ENCODE results near the gene PIH1D1.
"Not testable (repeated sequence)": the region's sequence is repeated elsewhere in the genome, so short reads cannot be mapped to it uniquely, and the experiment has no call there.

The PIH1D1 gene

DNA sequence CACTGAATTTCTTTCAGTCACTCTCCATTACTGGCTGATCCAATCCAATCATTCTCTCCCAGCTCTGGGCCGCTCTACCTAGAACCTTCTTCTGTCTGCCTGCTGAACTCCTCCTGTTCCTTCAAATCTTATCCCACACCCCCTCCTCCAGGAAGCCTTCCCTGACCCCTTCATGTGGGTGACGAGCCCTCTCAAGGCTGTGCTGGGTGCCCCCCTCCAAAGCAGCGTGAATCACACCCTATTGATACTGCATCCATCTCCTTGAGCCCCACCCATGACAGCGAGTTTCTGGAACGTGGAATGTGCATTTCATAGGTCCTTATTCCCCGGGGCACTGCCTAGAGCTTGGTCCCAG lies 3.2 kb downstream of the PIH1D1 start:
- TF ChIP-seq, protein P1, sequence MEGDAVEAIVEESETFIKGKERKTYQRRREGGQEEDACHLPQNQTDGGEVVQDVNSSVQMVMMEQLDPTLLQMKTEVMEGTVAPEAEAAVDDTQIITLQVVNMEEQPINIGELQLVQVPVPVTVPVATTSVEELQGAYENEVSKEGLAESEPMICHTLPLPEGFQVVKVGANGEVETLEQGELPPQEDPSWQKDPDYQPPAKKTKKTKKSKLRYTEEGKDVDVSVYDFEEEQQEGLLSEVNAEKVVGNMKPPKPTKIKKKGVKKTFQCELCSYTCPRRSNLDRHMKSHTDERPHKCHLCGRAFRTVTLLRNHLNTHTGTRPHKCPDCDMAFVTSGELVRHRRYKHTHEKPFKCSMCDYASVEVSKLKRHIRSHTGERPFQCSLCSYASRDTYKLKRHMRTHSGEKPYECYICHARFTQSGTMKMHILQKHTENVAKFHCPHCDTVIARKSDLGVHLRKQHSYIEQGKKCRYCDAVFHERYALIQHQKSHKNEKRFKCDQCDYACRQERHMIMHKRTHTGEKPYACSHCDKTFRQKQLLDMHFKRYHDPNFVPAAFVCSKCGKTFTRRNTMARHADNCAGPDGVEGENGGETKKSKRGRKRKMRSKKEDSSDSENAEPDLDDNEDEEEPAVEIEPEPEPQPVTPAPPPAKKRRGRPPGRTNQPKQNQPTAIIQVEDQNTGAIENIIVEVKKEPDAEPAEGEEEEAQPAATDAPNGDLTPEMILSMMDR (IDR thresholded peaks at IDR 0.05; ENCODE audit: extremely low read depth, missing control alignments), result no peak
- DNase-seq (ENCODE audit: low spot score), result no peak

DNA sequence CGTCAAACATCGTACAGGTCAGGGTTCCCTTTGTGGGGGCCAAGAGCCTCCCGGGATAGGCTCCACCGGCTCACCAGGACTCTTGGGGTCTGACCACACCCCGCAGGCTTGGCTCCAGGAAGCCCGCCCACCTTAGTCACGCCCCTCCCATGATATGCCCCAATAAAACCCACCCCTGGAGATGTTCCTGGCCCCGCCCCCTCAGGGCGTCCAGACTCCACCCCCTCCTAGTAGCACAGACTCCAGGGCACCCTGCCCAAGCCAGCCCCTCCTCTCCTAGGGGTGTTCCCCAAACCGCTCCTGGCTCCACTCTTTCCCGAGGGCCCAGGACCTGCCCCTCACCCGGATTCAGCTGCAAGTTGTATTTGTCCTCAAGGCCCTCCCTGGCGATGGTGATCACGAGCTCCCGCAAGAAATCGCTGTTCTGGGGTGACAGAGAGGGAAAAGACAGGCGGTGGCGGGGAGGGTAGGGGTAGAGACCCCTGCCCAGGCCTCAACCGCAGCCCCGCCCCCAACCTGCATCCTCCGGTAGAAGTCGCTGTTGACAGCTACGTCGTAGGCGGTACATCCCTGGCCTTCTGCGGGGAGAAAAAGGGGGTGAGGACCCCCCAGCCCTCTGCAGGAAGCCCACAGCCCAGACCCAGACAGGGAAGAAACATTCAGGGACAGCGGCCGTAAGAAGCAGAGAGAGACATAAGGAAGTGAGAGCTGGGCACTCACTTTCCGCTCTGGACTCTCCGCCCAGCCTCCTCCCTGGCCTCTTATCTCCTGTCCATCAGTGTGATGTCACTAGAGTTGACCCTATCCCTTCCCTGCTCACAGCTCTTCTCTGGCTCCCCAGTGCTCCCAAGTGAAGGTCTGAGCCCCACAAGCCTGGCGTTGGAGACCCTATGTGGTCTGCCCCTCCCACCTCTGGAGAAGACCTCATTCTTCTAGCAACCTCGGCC lies 3.9 kb downstream of the PIH1D1 start:
- DNase-seq (ENCODE audit: low spot score), result no peak
- TF ChIP-seq, protein P1 (IDR thresholded peaks at IDR 0.05; ENCODE audit: extremely low read depth, missing control alignments), result no peak

DNA sequence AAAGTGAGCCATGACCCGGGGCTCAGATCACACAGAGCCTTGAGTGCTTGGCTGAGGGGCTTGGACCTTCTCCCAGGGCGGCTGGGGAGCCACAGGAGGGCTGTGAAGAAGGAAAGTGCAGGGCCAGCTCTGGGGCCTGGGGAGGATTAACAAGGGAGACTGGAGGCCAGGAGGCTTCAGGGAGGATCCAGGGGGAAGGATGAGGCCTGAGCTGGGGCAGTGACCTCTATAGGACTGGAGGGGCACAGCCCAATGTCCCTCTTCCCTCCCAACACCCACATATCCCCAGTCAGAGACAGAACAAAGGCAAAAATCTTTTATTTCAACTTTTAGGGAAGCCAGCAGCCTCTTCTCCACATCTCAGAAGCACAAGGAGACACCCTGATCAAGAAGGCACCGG lies 5.6 kb downstream of the PIH1D1 start:
- TF ChIP-seq, protein P1 (IDR thresholded peaks at IDR 0.05; ENCODE audit: extremely low read depth, missing control alignments), result no peak
- DNase-seq (ENCODE audit: low spot score), result no peak

DNA sequence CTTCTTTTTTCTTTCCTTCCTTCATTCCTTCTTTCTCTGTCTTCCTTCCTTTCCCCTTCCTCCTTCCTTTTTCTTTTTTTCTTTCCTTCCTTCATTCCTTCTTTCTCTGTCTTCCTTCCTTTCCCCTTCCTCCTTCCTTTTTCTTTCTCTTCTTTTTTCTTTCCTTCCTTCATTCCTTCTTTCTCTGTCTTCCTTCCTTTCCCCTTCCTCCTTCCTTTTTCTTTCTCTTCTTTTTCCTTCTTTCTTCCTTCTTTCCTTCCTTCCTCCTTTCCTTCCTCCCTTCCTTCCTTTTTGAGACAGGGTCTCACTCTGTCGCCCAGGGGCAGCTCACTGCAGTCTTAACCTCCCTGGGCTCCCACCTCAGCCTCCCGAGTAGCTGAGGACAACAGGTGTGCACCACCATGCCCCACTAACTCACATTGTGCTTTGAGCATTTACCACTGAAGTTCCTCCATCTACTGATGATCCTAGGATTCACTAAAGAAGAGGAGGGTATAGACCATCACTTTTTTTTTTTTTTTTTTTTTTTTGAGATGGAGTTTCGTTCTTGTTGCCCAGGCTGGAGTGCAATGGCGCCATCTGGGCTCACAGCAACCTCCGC lies 7.4 kb downstream of the PIH1D1 start:
- DNase-seq (ENCODE audit: low spot score), result not testable (repeated sequence)

DNA sequence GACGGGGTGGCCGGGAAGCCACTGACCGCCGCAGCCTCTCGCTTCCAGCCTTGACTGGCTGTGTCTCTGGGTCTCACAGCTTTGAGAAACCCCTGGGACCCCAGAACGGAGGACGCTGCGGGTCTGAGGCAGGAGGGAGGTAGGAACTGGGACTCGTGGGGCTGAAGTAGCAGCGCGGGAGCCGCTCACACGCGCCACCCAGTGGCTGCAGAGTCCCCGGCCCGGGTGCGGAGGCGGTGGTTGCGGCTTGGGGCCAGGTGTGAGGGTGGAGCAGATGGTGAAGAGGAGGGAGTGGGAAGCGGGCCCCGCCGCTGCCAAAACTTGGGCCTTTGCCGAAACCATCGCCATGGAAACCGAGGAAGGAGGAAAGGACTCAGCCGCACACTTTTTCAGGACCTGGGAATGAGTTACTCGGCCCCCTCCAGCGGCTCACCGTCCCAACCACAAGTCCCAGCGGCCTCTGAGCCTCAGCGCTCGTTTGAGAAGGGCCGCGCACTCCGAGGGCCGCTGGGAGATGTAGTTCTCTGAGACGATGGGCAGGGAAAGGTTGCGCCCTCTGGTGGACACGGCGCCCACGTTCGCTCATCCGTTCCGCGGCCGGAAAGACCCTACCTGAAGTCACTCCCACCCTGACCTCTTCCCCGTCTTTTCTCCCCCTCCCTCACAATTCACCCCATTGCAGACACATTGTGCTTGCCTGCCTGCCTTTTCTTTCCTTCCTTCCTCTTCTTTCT lies 8.1 kb downstream of the PIH1D1 start:
- DNase-seq (ENCODE audit: low spot score), result peak; percentile 95
- TF ChIP-seq, protein P1 (IDR thresholded peaks at IDR 0.05; ENCODE audit: extremely low read depth, missing control alignments), result peak; percentile 95

DNA sequence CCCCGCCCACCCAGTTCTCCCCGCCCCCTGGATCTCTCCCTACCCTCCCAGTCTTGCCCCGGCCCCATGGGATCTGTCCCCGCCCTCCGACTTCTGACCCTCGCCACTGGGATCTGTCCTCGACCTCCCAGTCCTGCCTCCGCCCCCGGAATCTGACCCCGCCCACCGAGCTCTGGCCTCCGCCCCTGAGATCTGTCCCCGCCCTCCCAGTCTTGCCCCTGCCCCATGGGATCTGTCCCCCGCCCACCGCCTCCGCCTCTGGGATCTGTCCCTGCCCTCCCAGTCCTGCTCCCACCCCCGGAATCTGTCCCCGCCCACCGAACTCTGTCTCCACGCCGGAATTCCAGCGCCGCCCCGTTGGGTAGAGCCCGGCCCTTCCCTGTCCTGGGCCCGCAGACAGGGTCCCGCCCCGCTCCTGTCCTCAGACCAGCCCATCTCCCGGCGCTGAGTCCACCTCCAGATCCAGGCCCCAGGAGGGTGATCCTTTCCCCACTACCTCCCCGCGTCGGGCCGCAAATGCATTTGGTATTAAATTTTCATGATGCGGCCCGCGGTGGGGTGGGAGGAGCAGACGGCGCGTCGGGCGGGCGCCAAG lies 8.7 kb downstream of the PIH1D1 start:
- TF ChIP-seq, protein P1 (IDR thresholded peaks at IDR 0.05; ENCODE audit: extremely low read depth, missing control alignments), result no peak
- peak; percentile 88 for DNase-seq (ENCODE audit: low spot score)

DNA sequence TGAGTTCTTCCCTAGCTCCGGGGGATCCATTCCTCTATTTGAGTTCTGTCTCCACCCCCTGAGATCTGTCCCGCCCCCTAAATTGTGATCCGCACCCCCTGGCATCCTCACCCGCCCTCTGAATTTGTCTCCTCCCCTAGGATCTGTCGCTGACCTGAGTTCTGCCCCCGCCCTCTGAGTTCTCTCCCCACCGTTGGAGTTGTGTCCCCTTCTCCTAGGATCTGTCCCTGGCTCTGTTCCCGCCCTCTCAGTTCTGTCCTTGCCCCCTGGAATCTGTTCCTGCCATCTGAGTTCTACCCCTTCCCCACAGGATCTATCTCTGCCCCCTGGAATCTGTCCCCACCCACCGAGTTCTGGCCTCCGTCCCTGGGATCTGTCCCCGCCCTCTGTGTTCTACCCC lies 9.3 kb downstream of the PIH1D1 start:
- DNase-seq (ENCODE audit: low spot score), result no peak
- TF ChIP-seq, protein P1 (IDR thresholded peaks at IDR 0.05; ENCODE audit: extremely low read depth, missing control alignments), result no peak

Measured in GM20000 (cell line).